22Rv1 (cell line): ENCODE measurements around the gene APBB2.

ENCODE experiments used
- H3K27ac ChIP-seq: fragments of 450-650 bp; 2 replicates; pipeline ENCODE4 v1.5.1; 2017
- ZFX ChIP-seq: fragments of 450-650 bp; IDR thresholded peaks from 2 replicates; pipeline ENCODE4 v1.6.1; 2017; ENCODE audit warnings: antibody characterized with exemption, borderline replicate concordance
- TF ChIP-seq, protein P1 (sequence below): fragments of 450-650 bp; IDR thresholded peaks from 2 replicates; pipeline ENCODE4 v1.5.1; 2017; ENCODE audit warnings: mild to moderate bottlenecking

Gene APBB2

DNA sequence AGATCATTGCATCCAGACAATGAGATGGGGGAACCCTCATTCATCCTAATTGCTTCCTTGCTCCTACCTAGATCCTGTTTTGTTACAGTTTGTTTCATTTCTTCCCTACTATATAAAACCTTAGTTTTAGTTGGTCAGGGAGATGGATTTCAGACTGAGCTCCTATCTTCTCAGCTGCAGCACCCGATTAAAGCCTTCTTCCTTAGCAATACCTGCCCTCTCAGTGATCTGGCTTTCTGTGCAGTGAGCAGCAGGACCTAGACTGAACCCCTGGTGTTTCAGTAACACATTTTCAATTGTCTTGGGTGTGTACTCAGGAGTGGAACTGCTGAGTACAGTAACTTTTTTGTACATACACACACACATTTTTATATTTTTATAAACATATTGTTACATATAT lies 187.4 kb downstream of the APBB2 start:
- TF ChIP-seq, protein P1, sequence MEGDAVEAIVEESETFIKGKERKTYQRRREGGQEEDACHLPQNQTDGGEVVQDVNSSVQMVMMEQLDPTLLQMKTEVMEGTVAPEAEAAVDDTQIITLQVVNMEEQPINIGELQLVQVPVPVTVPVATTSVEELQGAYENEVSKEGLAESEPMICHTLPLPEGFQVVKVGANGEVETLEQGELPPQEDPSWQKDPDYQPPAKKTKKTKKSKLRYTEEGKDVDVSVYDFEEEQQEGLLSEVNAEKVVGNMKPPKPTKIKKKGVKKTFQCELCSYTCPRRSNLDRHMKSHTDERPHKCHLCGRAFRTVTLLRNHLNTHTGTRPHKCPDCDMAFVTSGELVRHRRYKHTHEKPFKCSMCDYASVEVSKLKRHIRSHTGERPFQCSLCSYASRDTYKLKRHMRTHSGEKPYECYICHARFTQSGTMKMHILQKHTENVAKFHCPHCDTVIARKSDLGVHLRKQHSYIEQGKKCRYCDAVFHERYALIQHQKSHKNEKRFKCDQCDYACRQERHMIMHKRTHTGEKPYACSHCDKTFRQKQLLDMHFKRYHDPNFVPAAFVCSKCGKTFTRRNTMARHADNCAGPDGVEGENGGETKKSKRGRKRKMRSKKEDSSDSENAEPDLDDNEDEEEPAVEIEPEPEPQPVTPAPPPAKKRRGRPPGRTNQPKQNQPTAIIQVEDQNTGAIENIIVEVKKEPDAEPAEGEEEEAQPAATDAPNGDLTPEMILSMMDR, result no peak
- TF ChIP-seq ZFX, result no peak
- no peak overlapping the region for H3K27ac ChIP-seq

DNA sequence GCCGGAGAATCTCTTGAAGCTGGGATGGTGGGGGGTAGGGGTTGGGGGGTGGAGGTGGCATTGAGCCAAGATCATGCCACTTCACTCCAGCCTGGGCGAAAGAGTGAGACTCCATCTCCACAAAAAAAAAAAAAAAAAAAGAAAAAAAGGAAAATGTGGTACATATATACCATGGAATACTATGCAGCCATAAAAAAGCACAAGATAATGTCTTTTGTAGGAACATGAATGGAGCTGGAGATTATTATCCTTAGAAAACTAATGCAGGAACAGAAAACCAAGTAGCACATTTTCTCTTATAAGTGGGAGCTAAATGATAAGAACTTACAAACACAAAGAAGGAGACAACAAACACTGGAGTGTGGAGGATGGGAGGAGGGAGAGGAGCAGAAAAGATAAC lies 188.5 kb downstream of the APBB2 start:
- TF ChIP-seq ZFX, result no peak
- TF ChIP-seq, protein P1, result no peak
- no peak overlapping the region for H3K27ac ChIP-seq

DNA sequence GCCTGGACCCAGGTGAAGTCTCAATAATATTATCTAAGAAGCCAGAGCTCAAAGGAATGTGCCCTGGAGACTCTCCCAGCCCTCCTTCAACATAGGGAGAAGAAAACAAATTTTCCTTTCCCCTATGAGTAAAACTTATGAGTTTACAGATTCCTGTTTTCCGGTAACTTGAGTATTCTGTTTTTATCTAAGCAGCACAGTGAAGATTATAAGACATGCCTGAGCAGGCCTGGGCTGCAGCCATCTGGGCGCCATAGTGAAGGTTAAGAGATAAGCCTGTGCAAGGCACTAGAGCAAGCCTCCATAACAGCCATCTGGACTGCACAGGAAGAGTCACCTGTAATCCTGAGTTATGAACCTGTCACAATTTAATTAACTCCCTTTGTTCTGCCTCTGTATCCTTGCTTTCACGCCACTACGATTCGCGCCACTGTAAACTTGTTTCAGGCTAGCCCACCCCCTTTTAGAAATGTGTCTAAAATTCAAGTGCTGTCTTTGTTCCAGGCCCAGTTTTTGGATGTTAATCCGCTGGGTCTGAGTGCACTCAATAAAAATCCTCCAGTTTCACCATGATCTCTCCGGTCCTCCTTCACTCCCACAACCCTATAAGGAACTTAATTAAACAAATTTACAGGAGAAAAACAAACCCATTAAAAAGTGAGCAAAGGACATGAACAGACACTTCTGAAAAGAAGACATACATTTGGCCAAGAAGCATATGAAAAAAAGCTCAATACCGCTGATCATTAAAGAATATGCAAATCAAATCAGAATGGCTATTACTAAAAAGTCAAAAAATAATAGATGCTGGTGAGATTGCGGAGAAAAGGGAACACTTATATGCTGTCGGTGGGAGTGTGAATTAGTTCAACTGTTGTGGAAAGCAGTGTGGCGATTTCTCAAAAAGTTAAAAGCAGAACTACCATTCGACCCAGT lies 189.5 kb downstream of the APBB2 start:
- TF ChIP-seq ZFX, result no peak
- TF ChIP-seq, protein P1, result no peak
- no peak overlapping the region for H3K27ac ChIP-seq

DNA sequence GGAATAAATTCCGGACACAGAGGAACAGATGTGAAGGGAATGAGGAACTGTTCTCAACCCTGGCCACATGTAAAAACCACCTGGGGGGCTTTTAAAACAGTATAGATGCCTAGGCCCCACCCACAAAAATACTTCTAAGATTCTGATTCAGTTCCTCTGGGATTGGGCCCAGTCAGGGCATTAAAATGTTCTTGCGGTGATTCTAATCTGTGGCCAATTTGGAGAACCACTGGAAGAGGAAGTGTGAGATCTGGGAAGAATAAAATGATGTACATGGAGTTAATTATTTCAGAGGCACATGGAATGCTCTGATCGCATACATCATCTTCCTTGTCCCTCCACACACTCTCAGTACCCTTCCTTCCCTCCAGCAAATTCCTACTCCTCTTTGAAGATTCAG lies 192.2 kb downstream of the APBB2 start:
- TF ChIP-seq, protein P1, result no peak
- no peak for TF ChIP-seq ZFX
- no peak overlapping the region for H3K27ac ChIP-seq

DNA sequence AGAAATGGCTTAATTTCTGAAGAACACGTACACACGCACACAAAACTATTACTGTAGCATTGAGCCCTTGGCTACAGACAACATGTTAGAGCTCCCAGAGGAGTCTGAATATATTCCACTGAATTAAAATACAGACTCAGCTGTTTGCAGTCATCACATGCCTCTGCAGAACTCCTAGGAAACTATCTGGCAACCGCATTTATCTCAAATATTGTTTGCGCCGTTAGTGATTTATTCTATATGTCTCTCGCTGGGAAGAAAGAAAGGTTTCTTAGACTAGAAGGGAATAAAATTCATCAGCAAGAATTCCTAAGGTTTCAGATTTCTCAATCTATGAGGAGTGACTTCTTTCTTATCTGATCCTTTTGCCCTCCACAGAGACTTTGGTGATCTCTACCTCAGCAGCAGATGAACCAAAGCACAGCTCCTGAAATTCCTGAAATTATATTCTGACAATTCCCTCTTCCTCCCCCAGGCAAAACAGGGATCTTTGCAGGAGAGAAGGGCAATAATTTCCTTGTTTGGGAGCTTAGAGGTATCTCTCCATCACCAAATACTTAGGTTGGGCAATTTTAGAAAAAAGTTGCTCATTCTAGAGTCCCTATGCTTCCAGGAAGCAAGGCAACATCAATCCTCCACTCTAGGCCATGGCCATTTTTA lies 199.2 kb downstream of the APBB2 start:
- no peak overlapping the region for H3K27ac ChIP-seq
- TF ChIP-seq, protein P1, result no peak
- no peak for TF ChIP-seq ZFX

DNA sequence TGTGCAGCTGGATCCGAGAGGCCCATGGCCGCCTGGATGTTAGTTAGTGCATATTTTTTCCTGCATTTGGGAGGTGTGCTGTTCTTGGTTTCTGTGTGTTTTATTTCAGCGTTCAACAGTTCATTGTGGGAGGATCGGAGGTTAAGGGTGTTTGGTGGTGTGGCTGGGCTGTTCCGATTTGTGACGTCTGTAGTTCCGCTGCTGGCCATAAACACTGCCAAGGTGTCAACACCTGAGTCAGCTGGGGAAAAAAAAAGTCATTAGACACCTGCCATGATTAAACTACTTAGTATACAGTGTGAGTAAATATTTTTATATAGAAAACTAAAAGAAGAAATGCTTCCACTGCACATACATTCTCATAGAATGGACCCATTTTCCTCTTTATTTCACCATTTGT lies 200.2 kb downstream of the APBB2 start:
- TF ChIP-seq, protein P1, result no peak
- TF ChIP-seq ZFX, result no peak
- no peak overlapping the region for H3K27ac ChIP-seq

DNA sequence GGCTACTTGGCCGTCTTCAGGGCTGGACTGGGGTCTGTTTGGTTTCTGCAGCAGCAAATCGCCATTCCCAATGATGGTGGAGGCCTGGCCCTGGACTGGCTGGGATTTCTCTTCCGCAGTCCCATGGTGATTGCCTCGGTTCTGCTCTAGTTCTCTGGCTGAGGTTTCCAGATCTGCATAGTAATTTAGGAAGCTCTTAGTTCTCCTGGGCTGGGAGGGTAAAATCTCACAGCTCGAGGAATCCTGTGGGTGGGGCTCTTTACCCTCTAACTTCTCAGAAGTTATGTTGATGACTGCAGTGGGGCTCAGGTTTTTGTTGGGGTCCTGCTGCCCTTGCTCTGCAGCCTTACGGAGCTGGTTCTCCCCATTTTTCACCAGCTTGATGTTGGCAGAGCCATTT lies 200.6 kb downstream of the APBB2 start:
- no peak overlapping the region for H3K27ac ChIP-seq
- TF ChIP-seq, protein P1, result no peak
- no peak for TF ChIP-seq ZFX
